Activated T-cell treated with anti-CD3 and anti-CD28 coated beads, Interleukin-2, amount 50 U/mL, for 4 hours (primary cell): Measurements from ENCODE around the gene ANKRD29. TPM values are rescaled to one million over a fixed set of nuclear protein-coding genes. Genes with fewer than 3 reads are reported as not detected.
"Not testable (repeated sequence)": the region's sequence is repeated elsewhere in the genome, so short reads cannot be mapped to it uniquely, and the experiment has no call there.

ENCODE experiments used
- ATAC-seq, 2 donors: fragments of 200-7000 bp; cut with Tn5 transposase; one replicate each; pipeline ENCODE4 v1.10.0; 2021
- DNase-seq: peaks from one replicate; pipeline ENCODE4 v3.0.0-alpha.2; 2020
- H3K27me3 Mint-ChIP-seq: one replicate; pipeline ENCODE4 v1.8.0; 2021; ENCODE audit warnings: low read depth, mixed read lengths
- H3K36me3 Mint-ChIP-seq: one replicate; pipeline ENCODE4 v1.8.0; 2022; ENCODE audit warnings: mixed read lengths; ENCODE audit not compliant: insufficient read depth
- H3K4me1 Mint-ChIP-seq: one replicate; pipeline ENCODE4 v1.8.0; 2021; ENCODE audit warnings: low read depth, mixed read lengths
- H3K4me3 Mint-ChIP-seq: one replicate; pipeline ENCODE4 v1.8.0; 2021; ENCODE audit warnings: mild to moderate bottlenecking, moderate library complexity, mixed read lengths
- H3K9me3 Mint-ChIP-seq: one replicate; pipeline ENCODE4 v1.8.0; 2021; ENCODE audit warnings: mixed read lengths
- total RNA-seq, 3 donors: library from RNA; stranded (reverse); gene quantifications; one replicate each; pipeline ENCODE4 v1.2.1, GENCODE V29; 2021

ANKRD29 gene
- total RNA-seq, 3 donors from 2014 or later = not detected

DNA sequence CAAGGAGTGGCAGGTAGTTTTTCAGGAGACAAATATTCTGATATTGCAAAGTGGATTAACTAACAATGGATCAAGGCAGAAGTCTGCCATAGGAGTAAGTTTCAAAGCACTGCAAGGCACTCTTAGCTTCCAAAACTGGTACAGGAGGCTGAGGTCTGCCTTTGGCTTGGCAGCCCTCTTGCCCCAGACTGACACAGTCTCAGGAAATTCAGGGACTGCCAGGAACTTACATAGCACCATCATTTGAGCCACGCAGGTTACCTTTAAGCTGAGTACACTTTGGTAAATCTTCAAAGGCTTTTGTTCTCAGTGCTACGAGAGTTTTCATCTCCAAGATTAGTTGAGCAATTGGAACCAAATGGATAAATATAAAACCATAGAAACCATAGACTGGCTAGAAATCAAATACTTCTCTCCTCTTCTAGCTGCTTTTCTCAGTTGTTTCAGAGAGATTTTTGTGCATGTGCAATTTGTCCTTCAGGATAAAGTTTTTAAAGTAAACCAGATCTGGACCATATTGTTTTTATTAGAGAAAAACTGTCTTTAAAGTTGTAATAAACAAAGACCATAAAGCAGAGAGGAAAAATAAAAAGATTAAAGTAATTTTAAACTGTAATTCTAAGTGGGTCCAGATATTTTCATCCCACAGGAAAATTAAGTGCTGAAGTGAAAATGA lies 18.8 kb downstream of the ANKRD29 start:
- no peaks in the 10 kb centered on the region for H3K36me3 Mint-ChIP-seq
- no peak for ATAC-seq
- H3K4me3 Mint-ChIP-seq = no peak overlapping the region
- H3K9me3 Mint-ChIP-seq = no peaks in the 10 kb centered on the region
- no peaks in the 10 kb centered on the region for H3K4me1 Mint-ChIP-seq
- peaks cover 3% of the 10 kb centered on the region for H3K27me3 Mint-ChIP-seq
- no peak for DNase-seq

DNA sequence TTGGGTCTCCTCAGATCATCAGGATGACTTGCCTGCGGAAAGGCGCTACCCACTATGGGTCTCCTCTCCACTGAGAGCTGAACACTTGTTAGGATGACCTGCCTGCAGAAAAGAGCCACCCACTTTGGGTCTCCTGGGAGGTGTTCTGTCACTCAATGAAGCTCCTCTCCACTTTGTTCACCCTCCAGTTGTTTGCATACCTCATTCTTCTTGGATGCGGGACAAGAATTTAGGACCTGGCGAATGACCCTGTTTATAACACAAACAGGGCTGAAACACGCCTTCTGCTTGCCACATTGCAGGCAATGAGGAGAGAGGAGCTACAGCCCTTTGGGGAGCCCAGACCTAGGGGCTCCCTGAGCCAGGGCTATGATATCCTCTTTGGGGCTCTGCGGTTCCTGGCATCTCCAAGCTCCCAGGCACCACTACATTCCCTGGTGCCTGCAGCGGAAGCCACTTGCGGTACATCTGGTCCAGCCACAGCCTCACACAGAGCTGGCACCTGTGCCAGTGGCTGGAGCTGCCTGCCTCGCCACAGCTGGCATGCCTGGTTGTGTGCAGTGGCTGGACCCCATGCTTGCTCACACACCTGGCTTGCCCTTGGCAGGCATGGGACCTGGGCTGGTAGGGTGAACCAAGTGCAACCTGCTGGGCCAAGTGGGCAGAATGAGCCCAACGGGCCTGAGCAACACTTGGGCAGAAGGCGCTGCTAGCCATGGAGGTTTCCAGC lies 20.6 kb downstream of the ANKRD29 start:
- Mint-ChIP-seq H3K4me1 (no peaks in the 10 kb centered on the region), H3K4me3 (no peak overlapping the region), H3K36me3 (no peaks in the 10 kb centered on the region), H3K9me3 (no peaks in the 10 kb centered on the region), H3K27me3 (no peaks in the 10 kb centered on the region)
- no peak for DNase-seq
- no peak for ATAC-seq

DNA sequence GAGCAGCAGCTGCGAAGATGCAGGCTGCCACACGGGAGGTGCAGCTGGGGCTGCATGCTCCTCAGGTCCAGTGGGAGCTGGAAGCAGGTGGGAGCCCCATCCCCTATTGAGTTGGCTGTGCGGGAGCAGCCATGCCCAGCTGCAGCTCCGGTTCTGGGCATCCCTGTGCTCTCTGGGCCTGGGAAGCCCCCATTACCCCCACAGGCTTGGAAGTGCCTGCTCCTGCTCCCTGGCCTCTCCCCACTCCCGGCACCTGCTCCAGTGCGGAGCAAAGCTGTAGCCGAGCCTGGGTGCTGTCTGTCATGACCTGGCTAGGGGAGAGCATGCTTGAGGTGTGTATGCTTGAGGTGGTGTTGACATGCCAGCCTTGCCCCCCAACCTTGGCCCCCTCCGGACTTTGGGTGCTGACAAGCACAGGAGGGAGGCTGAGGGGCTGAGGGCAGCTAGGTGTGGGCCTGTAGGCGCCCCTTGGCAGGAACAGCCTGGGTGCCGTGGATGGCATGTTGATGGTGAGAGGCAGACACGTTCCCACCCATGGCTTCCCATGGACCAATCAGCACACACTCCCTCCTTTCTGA lies 21.5 kb downstream of the ANKRD29 start:
- ATAC-seq = no peak
- no peaks in the 10 kb centered on the region for H3K4me1 Mint-ChIP-seq
- no peak overlapping the region for H3K4me3 Mint-ChIP-seq
- no peak for DNase-seq
- H3K36me3 Mint-ChIP-seq = no peaks in the 10 kb centered on the region
- H3K9me3 Mint-ChIP-seq = no peaks in the 10 kb centered on the region
- H3K27me3 Mint-ChIP-seq = no peaks in the 10 kb centered on the region

DNA sequence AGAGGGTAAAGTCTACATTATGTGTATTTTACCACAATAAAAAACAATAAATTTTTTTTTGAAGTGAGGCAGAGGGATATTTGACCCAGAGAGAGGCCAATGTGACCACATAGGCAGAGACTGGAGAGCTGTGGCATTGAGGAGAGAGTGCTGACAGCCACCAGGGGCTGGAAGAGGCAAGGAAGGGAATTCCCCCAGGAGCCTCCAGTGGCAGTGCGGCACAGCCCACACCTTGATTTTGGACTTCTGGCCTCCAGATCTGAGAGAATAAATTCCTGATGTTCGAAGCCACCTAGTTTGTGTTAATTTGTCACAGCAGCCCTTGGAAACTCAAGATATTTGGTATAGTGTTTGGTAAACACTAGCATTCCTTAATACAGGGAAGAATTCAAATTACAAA lies 22.7 kb downstream of the ANKRD29 start:
- no peaks in the 10 kb centered on the region for H3K27me3 Mint-ChIP-seq
- no peaks in the 10 kb centered on the region for H3K9me3 Mint-ChIP-seq
- ATAC-seq (no peak), DNase-seq (no peak)
- peaks cover 3% of the 10 kb centered on the region for H3K4me1 Mint-ChIP-seq
- H3K36me3 Mint-ChIP-seq = no peaks in the 10 kb centered on the region
- no peak overlapping the region for H3K4me3 Mint-ChIP-seq

DNA sequence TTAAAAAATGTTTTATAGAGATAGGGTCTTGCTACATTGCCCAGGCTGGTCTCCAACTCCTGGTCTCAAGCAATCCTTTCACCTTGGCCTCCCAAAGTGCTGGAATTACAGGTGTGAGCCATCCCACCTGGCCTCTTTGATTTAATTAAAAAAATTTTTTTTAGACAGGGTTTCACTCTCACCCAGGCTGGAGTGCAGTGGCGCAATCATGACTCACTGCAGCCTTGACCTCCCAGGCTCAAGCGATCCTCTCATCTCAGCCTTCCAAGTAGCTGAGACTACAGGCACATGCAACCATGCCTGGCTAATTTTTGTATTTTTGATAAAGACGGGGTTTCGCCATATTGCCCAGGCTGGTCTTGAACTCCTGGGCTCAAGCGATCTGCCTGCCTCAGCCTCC lies 26.3 kb downstream of the ANKRD29 start:
- not testable (repeated sequence) for H3K36me3 Mint-ChIP-seq, H3K9me3 Mint-ChIP-seq, H3K4me3 Mint-ChIP-seq, DNase-seq, ATAC-seq, H3K4me1 Mint-ChIP-seq, H3K27me3 Mint-ChIP-seq

DNA sequence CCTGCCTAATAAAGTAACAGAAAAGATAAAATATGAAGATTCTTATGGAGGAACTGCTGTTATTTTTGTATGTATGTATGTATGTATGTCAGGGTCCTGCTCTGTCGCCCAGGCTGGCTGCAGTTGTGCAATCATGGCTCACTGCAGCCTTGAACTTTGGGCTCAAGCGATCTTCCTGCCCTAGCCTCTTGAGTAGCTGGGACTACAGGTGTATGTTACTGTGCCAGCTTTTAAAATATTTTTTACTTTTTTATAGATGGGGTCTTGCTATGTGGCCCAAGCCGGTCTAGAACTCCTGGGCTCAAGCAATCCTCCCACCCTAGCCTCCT lies 26.7 kb downstream of the ANKRD29 start:
- Mint-ChIP-seq H3K27me3 (peaks cover 5% of the 10 kb centered on the region), H3K9me3 (no peaks in the 10 kb centered on the region), H3K36me3 (no peaks in the 10 kb centered on the region), H3K4me1 (peaks cover 8% of the 10 kb centered on the region), H3K4me3 (no peak overlapping the region)
- no peak for DNase-seq
- ATAC-seq = no peak

DNA sequence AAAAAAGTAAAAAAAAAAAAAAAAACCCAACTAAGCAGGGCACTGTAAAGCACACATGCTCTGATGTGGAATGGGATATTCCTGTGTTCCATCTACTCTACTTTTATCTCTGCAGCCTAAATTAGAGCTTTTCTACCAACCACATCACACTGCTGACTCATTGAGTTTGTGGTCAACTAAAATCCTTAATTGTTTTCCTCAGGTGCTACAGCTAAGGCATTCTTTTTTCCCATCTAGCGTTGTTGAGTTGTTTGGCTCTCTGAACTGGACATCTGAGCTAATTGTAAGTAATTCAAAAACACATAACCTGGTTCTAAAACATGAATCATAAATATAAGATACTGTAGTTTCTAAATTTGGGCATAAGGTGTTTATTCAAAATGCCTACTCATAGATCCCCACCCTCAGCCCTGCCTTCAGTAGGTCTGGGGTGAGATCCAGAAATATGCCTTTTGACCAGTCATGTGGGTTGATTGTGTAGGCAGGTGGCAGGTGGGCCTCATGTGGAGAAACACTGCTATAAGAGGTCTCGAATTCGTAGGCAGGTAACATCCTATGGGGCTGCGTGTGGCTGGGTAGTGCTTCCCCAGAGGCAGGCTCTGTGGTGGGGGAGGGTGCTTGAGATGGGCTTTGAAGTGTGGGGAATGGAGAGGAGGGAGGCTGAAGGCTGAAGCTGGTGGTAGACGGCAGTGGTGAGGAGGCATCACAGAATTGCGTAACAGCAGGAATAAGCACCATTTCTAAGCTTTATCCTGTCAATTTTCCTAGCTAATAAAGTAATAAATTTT lies 27.2 kb downstream of the ANKRD29 start:
- H3K9me3 Mint-ChIP-seq = no peaks in the 10 kb centered on the region
- ATAC-seq (peak in 1 of 2 donors; percentile 46), DNase-seq (no peak)
- no peak overlapping the region for H3K4me3 Mint-ChIP-seq
- peaks cover 5% of the 10 kb centered on the region for H3K27me3 Mint-ChIP-seq
- H3K36me3 Mint-ChIP-seq = no peaks in the 10 kb centered on the region
- peaks cover 8% of the 10 kb centered on the region for H3K4me1 Mint-ChIP-seq

DNA sequence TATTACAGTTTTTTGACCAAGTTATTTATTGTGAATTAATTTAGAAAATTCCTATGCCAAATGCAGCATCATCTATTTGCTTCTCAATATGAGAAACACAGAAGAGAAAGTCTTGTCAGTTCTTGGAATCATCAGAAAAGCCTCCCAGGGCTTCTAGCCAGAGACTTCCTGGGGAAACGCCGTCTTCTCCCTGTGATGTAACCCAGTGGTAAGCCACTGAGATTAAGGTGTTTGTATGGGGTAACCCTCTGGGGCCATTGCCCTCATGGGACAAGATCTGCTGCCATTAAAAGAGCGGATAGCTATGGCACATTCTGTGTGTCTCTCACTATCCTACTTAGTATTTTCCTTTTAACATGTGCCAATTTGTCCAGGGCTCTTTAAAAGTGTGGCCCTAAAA lies 28.0 kb downstream of the ANKRD29 start:
- no peak for DNase-seq
- H3K9me3 Mint-ChIP-seq = no peaks in the 10 kb centered on the region
- no peaks in the 10 kb centered on the region for H3K36me3 Mint-ChIP-seq
- peaks cover 5% of the 10 kb centered on the region for H3K27me3 Mint-ChIP-seq
- ATAC-seq = no peak
- peaks cover 8% of the 10 kb centered on the region for H3K4me1 Mint-ChIP-seq
- no peak overlapping the region for H3K4me3 Mint-ChIP-seq

DNA sequence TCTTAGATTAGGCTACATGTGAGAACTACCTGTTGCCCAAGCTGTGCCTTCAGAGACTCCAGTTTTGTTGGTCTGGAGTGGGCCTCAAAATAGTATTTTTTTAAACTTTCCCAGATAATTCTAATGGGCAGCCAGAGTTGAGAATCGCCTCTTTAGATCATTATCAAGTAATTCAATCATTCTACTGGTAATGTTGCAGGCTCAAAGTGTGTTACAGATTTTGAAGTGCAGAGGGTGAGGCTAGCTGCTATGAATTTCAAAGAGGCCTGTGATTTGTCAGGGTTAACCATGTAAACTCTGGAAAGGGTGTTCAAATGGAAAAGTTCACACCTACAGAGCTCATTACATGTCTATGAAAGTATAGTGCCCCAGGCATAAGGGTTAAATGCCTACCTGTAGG lies 30.1 kb downstream of the ANKRD29 start:
- H3K9me3 Mint-ChIP-seq = no peaks in the 10 kb centered on the region
- no peak for DNase-seq
- H3K4me1 Mint-ChIP-seq = peaks cover 8% of the 10 kb centered on the region
- H3K36me3 Mint-ChIP-seq = no peaks in the 10 kb centered on the region
- H3K4me3 Mint-ChIP-seq = no peak overlapping the region
- ATAC-seq = no peak
- H3K27me3 Mint-ChIP-seq = peaks cover 5% of the 10 kb centered on the region

DNA sequence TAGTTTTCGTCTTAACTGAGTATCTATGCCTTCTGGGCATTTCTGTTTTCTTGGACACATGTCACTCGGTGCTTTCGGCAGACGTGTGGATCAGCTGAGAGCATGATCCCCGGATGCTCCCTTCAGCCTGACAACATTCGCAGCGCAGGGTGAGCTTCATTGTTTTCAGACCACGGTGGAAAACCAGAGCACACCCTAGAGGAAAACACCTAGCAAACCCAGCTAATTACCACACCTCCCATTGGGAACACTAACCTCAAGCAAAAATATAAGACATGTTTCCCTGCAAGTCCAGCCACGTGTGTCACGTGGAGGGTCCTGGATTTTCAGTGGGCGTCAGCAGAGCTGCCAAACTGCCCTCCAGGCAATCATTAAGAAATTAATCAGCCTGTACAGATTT lies 31.0 kb downstream of the ANKRD29 start:
- ATAC-seq (no peak), DNase-seq (no peak)
- H3K27me3 Mint-ChIP-seq = peaks cover 5% of the 10 kb centered on the region
- no peaks in the 10 kb centered on the region for H3K36me3 Mint-ChIP-seq
- H3K9me3 Mint-ChIP-seq = no peaks in the 10 kb centered on the region
- H3K4me3 Mint-ChIP-seq = no peak overlapping the region
- H3K4me1 Mint-ChIP-seq = peaks cover 9% of the 10 kb centered on the region

DNA sequence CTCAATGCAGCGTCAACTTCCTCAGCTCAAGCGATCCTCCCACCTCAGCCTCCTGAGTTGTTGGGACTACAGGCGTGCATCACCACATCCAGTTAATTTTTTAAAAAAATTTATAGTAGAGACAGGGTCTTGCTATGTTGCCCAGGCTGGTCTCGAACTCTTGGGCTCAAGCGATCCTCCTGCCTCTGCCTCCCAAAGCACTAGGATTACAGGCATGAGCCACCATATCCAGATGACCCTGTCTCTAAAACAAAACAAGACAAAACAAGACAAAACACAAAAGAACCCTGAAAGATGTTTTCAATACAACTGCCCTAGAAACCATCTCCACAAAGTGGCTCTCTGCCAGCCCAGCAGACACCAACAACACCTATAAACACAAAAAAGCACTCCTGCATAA lies 31.4 kb downstream of the ANKRD29 start:
- H3K27me3 Mint-ChIP-seq = peaks cover 5% of the 10 kb centered on the region
- DNase-seq (no peak), ATAC-seq (no peak)
- H3K4me3 Mint-ChIP-seq = no peak overlapping the region
- no peaks in the 10 kb centered on the region for H3K9me3 Mint-ChIP-seq
- H3K36me3 Mint-ChIP-seq = no peaks in the 10 kb centered on the region
- H3K4me1 Mint-ChIP-seq = peaks cover 13% of the 10 kb centered on the region

DNA sequence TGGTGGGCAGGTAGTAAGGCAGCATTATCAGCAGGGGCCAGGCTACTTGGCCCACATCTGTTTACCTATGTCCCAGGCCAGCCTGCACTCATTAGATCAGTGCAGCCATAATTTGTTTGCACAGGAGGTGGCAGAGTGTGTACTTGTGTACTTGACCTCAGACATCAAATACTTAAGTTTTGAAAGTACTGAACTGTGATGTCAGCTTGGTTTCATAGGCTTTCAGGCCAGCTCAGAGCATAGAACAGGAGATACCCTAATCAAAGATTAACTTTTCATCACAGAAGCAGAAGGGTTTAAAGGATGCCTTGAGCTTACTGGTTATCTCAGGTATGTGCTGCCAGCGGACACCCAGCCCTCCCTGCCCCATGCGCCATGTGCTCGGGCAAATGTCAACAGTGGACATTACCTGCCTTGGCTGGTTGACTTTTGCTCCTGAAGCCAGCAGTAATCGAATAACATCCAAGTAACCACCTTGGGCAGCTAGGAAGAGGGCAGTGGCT lies 33.2 kb downstream of the ANKRD29 start:
- peaks cover 8% of the 10 kb centered on the region for H3K4me1 Mint-ChIP-seq
- DNase-seq (no peak), ATAC-seq (no peak)
- H3K27me3 Mint-ChIP-seq = peaks cover 3% of the 10 kb centered on the region
- H3K9me3 Mint-ChIP-seq = no peaks in the 10 kb centered on the region
- H3K4me3 Mint-ChIP-seq = no peak overlapping the region
- H3K36me3 Mint-ChIP-seq = no peaks in the 10 kb centered on the region

DNA sequence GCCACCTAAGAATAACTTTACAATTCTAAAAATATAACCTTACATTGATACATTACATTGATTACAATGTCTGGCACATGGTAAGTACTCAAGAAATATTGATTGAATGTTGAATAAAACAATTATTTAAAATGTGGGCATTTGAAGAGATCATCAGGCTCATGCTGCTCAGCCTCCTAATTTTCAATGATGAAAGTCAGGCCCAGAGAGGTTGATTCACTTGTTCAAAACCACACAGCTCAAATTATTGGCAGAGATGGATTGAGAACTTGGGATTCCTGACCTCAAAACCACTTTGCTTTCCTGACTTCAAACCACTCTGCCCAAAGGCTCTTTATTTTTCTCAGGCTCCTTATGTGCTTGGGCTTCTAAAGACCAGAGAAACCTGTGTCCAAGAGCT lies 34.7 kb downstream of the ANKRD29 start:
- H3K36me3 Mint-ChIP-seq = no peaks in the 10 kb centered on the region
- ATAC-seq (no peak), DNase-seq (no peak)
- no peaks in the 10 kb centered on the region for H3K27me3 Mint-ChIP-seq
- no peaks in the 10 kb centered on the region for H3K9me3 Mint-ChIP-seq
- H3K4me3 Mint-ChIP-seq = no peak overlapping the region
- H3K4me1 Mint-ChIP-seq = peaks cover 6% of the 10 kb centered on the region

DNA sequence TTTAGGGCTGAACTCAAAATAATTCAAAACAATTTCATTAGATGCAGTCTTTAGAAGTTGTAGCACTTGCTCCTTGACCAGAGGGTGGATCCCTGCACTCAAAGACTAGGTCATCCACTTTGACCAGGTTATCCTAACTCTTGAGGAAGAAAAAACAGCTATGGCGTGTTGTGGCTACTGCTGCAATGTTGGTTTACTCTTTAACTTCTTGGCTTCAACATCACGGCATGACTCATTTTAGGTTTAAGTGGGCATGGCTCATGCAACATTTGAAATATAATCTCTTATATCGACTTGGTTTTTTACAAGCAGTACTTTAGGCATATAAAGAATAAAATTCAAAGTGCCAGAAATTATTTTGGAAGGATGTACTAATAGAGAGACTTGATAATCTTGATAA lies 35.4 kb downstream of the ANKRD29 start:
- no peak for DNase-seq
- H3K9me3 Mint-ChIP-seq = no peaks in the 10 kb centered on the region
- no peak for ATAC-seq
- peaks cover 2% of the 10 kb centered on the region for H3K27me3 Mint-ChIP-seq
- no peaks in the 10 kb centered on the region for H3K36me3 Mint-ChIP-seq
- H3K4me3 Mint-ChIP-seq = no peak overlapping the region
- peaks cover 6% of the 10 kb centered on the region for H3K4me1 Mint-ChIP-seq
